Naive B cell (primary cell): ENCODE results near the gene SLC6A19. TPM values are rescaled to one million over a fixed set of nuclear protein-coding genes. Genes with fewer than 3 reads are reported as not detected.
"Not testable (repeated sequence)": the region's sequence is repeated elsewhere in the genome, so short reads cannot be mapped to it uniquely, and the experiment has no call there.

Experiments used
- ATAC-seq, 2 donors: fragments of 150-1000 bp; cut with Tn5 transposase; 2 replicates each; pipeline ENCODE4 v1.10.0; 2021; ENCODE audit warnings: low read depth in 2 of 2, mild to moderate bottlenecking in 2 of 2, moderate library complexity in 2 of 2
- DNase-seq: peaks from one replicate; pipeline ENCODE4 v3.0.0; 2022
- H3K27ac Mint-ChIP-seq, 6 donors: one replicate each; pipeline ENCODE4 v1.8.0; 2020 to 2022; ENCODE audit warnings: mild to moderate bottlenecking in 6 of 6, mixed read lengths in 6 of 6, moderate library complexity in 5 of 6, inconsistent platforms in 2 of 6
- H3K27me3 Mint-ChIP-seq, 3 donors: one replicate each; pipeline ENCODE4 v1.8.0; 2021 to 2022; ENCODE audit warnings: mixed read lengths in 3 of 3, mild to moderate bottlenecking in 1 of 3
- H3K36me3 Mint-ChIP-seq, 2 donors: one replicate each; pipeline ENCODE4 v1.8.0; 2020 to 2022; ENCODE audit warnings: mixed read lengths in 2 of 2, inconsistent platforms in 1 of 2, mild to moderate bottlenecking in 1 of 2
- H3K4me1 Mint-ChIP-seq, 3 donors: one replicate each; pipeline ENCODE4 v1.8.0; 2020 to 2022; ENCODE audit warnings: mixed read lengths in 3 of 3, inconsistent platforms in 1 of 3, mild to moderate bottlenecking in 1 of 3, moderate library complexity in 1 of 3
- H3K4me3 Mint-ChIP-seq, 8 donors: one replicate each; pipeline ENCODE4 v1.8.0; 2020 to 2022; ENCODE audit warnings: mild to moderate bottlenecking in 8 of 8, mixed read lengths in 8 of 8, moderate library complexity in 8 of 8, inconsistent platforms in 2 of 8
- H3K9me3 Mint-ChIP-seq, 7 donors: one replicate each; pipeline ENCODE4 v1.8.0; 2020 to 2022; ENCODE audit warnings: mixed read lengths in 7 of 7, mild to moderate bottlenecking in 5 of 7, inconsistent platforms in 2 of 7, moderate library complexity in 1 of 7
- polyA plus RNA-seq, 6 donors: library from polyadenylated mRNA; unstranded; fragments of 300-500 nt; fragmentation: Illumina TruSeq; gene quantifications; one replicate each; pipeline ENCODE4 v1.2.3, GENCODE V29; 2021; ENCODE audit warnings: low read depth in 6 of 6

Gene SLC6A19
- polyA plus RNA-seq, 6 donors from 2014 or later: not detected

GRCh38 chr5:1264211-1264610, 62.8 kb downstream of the SLC6A19 start:
- Mint-ChIP-seq H3K4me3 (no peak overlapping the region), H3K36me3 (peaks cover 12 to 21% of the 10 kb centered on the region in 2 donors), H3K27me3 (no peaks in the 10 kb centered on the region), H3K4me1 (no peaks in the 10 kb centered on the region), H3K9me3 (peaks cover 10 to 40% (median 23%) of the 10 kb centered on the region in 7 donors), H3K27ac (no peak overlapping the region)
- ATAC-seq (no peak), DNase-seq (no peak)

DNA sequence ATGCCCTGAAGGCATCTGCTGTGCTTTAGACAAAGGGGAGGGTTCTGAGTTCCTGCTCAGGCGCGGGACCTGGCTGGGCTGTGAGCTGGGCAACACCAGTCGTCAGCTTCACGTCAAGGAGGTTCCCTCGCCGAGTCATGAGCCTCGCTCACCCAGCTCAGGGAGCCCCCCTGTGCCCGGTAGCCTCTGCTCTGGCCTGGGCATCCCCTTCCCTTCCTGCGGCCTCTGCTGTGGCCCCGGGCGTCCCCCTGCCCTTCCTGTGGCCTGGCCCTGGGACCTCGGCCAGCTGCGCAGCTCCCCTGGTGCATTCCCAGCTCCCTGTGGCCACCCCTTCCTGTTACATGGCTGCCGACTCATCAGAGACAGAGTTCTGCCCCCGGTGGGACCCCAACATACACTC, 63.6 kb downstream of the SLC6A19 start:
- no peak for DNase-seq
- Mint-ChIP-seq H3K4me3 (no peak overlapping the region), H3K27ac (no peak overlapping the region), H3K27me3 (no peaks in the 10 kb centered on the region), H3K4me1 (no peaks in the 10 kb centered on the region), H3K9me3 (peaks cover 10 to 40% (median 23%) of the 10 kb centered on the region in 7 donors), H3K36me3 (peaks cover 12 to 21% of the 10 kb centered on the region in 2 donors)
- ATAC-seq: no peak

DNA sequence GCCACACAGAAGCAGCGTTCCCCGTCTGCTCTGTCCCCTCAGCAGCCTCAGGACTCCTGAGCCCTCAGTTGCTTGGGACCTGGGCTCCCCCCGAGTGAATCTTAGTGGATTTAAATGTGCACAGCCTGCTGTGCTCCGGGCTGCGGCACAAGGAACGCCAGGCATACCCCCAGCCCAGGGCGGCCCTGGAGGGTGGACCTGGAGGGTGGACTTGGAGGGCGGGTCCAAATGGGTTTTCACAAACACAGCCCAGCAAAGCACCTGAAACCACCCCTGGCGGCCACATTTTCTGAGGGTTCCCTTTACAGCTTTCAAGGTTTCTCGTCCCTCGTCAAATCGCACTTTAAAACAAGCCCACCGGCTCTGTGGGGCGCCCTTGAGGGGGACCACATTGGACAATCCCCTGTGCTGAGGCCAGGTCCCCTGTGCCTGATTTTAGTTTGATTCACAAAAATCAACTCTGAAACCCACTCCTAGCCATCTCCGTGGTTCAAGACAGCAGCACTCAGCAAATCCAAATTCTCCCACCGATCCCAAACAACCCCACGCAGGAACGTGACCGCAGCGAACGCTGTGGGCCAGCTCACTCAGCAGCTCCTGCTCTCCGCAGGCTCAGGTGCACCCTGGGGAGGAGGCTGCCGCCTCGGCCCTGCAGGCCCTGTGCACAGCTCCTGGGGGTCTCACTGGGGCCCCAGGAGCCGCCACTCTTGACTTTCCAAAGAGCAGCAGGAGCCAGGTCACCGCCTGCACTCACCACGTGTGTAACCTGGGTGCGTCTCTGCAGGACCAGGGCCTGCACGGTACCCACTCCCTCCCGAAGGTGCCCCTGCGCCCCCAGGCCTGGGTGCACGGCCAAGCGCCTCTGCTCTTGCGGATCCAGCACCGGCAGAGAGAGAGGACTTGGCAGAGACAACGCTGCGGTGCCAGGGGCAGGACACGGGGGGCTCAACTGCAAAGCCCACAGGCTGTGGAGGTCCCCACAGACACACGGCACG, 64.4 kb downstream of the SLC6A19 start:
- no peak overlapping the region for H3K27ac Mint-ChIP-seq
- DNase-seq (no peak), ATAC-seq (no peak)
- H3K36me3 Mint-ChIP-seq: peaks cover 9 to 16% of the 10 kb centered on the region in 2 donors
- peaks cover 10 to 34% (median 18%) of the 10 kb centered on the region in 7 donors for H3K9me3 Mint-ChIP-seq
- H3K4me3 Mint-ChIP-seq: peak overlapping the region in 1 of 8 donors; percentile 73
- H3K27me3 Mint-ChIP-seq: no peaks in the 10 kb centered on the region
- H3K4me1 Mint-ChIP-seq: no peaks in the 10 kb centered on the region

- Mint-ChIP-seq H3K9me3 (peaks cover 9 to 24% (median 10%) of the 10 kb centered on the region in 7 donors), H3K27me3 (no peaks in the 10 kb centered on the region), H3K36me3 (peaks cover 8 to 12% of the 10 kb centered on the region in 2 donors)
Measured at GRCh38 chr5:1266791-1267190, 65.4 kb downstream of the SLC6A19 start.

GRCh38 chr5:1267464-1267863, 66.1 kb downstream of the SLC6A19 start:
- not testable (repeated sequence) for H3K36me3 Mint-ChIP-seq

More at GRCh38 chr5:1266791-1267190, 65.4 kb downstream of the SLC6A19 start:
- DNase-seq (no peak), ATAC-seq (no peak)
- Mint-ChIP-seq H3K4me1 (no peaks in the 10 kb centered on the region), H3K4me3 (peak overlapping the region in 1 of 8 donors; percentile 20), H3K27ac (no peak overlapping the region)

GRCh38 chr5:1268056-1268455, 66.7 kb downstream of the SLC6A19 start:
- Mint-ChIP-seq H3K9me3 (peaks cover 0 to 13% (median 1%) of the 10 kb centered on the region in 7 donors), H3K4me1 (no peaks in the 10 kb centered on the region), H3K27me3 (no peaks in the 10 kb centered on the region), H3K4me3 (no peak overlapping the region), H3K36me3 (no peaks in the 10 kb centered on the region), H3K27ac (no peak overlapping the region)
- DNase-seq (no peak), ATAC-seq (no peak)

More at GRCh38 chr5:1267464-1267863, 66.1 kb downstream of the SLC6A19 start:
- not testable (repeated sequence) for H3K27ac Mint-ChIP-seq, DNase-seq, H3K4me3 Mint-ChIP-seq, H3K4me1 Mint-ChIP-seq, ATAC-seq, H3K27me3 Mint-ChIP-seq
- H3K9me3 Mint-ChIP-seq: peaks cover 3 to 19% (median 7%) of the 10 kb centered on the region in 7 donors

GRCh38 chr5:1268666-1269065, 67.3 kb downstream of the SLC6A19 start:
- no peak for ATAC-seq
- Mint-ChIP-seq H3K27me3 (no peaks in the 10 kb centered on the region), H3K27ac (no peak overlapping the region), H3K9me3 (peaks cover 0 to 9% (median 0%) of the 10 kb centered on the region in 7 donors), H3K4me3 (no peak overlapping the region), H3K4me1 (no peaks in the 10 kb centered on the region), H3K36me3 (no peaks in the 10 kb centered on the region)
- no peak for DNase-seq

DNA sequence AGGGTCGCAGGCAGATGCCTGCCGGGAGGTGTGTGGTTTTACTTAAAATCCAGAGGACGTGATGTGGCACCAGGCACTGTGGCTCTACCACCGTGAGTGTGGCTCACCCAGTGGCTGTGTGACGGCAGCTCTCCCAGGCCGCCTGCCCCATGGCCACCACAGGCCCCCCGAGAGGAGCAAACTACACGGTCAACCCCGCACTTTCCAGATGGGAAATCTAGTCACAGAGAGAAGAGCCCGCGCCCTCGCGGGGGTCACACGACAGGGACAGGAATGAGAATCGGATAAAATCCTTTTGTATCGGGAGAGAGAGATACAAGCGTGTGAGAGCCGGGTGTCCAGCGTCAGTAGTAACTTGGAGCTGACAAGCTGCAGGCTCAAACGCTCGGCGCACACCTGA, 69.0 kb downstream of the SLC6A19 start:
- H3K36me3 Mint-ChIP-seq: no peaks in the 10 kb centered on the region
- peaks cover 0 to 1% (median 0%) of the 10 kb centered on the region in 7 donors for H3K9me3 Mint-ChIP-seq
- no peak overlapping the region for H3K27ac Mint-ChIP-seq
- no peak overlapping the region for H3K4me3 Mint-ChIP-seq
- DNase-seq (no peak), ATAC-seq (no peak)
- no peaks in the 10 kb centered on the region for H3K4me1 Mint-ChIP-seq
- no peaks in the 10 kb centered on the region for H3K27me3 Mint-ChIP-seq

GRCh38 chr5:1270933-1271914, 69.8 kb downstream of the SLC6A19 start:
- DNase-seq (no peak), ATAC-seq (no peak)
- H3K4me1 Mint-ChIP-seq: no peaks in the 10 kb centered on the region
- no peaks in the 10 kb centered on the region for H3K27me3 Mint-ChIP-seq
- no peak overlapping the region for H3K4me3 Mint-ChIP-seq
- peak overlapping the region in 1 of 6 donors; percentile 66 for H3K27ac Mint-ChIP-seq
- H3K9me3 Mint-ChIP-seq: peaks cover 0 to 1% (median 0%) of the 10 kb centered on the region in 7 donors
- no peaks in the 10 kb centered on the region for H3K36me3 Mint-ChIP-seq

GRCh38 chr5:1272201-1272600, 70.8 kb downstream of the SLC6A19 start:
- no peaks in the 10 kb centered on the region for H3K27me3 Mint-ChIP-seq
- no peaks in the 10 kb centered on the region for H3K36me3 Mint-ChIP-seq
- DNase-seq: no peak
- H3K9me3 Mint-ChIP-seq: peaks cover 0 to 1% (median 0%) of the 10 kb centered on the region in 7 donors
- H3K4me3 Mint-ChIP-seq: peak overlapping the region in 1 of 8 donors; percentile 42
- H3K27ac Mint-ChIP-seq: peak overlapping the region in 1 of 6 donors; percentile 59
- ATAC-seq: no peak
- no peaks in the 10 kb centered on the region for H3K4me1 Mint-ChIP-seq

DNA sequence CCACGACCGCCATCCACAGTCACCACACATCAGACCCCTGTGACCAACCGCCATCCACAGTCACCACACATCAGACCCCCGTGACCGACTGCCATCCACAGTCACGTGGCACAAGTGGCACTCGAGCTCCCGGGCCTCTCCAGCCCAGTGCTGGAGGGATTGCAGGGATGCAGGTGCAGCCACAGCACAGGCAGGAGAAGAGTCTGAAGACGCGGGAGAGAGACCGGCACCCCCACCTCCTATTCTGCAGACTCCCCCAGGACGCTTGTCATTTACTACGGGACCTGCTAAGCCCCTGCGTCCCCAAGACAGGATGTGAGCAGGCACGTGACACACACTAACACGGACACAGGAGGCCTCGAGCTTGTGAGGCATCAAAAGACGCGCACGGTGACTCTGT, 72.3 kb downstream of the SLC6A19 start:
- Mint-ChIP-seq H3K27ac (no peak overlapping the region), H3K9me3 (peaks cover 0 to 5% (median 0%) of the 10 kb centered on the region in 7 donors), H3K27me3 (no peaks in the 10 kb centered on the region), H3K36me3 (no peaks in the 10 kb centered on the region), H3K4me1 (no peaks in the 10 kb centered on the region), H3K4me3 (no peak overlapping the region)
- no peak for DNase-seq
- ATAC-seq: no peak

DNA sequence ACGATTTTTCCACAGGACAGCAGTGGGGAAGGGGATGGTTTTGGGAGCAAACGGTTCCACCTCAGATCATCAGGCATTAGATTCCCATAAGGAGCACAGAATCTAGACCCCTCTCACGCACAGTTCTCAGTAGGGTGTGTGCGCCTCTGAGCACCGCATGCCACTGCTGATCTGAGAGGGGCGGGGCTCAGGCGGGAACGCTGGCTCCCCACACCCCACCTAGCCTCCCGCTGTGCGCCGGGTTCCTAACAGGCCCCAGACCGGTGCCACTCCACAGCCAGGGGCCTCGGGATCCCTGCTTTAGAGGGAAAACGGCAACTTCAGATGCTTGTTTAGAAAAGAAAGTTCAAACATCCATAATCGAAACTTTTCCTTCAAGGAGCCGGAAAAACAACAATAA, 73.1 kb downstream of the SLC6A19 start:
- Mint-ChIP-seq H3K9me3 (peaks cover 0 to 5% (median 0%) of the 10 kb centered on the region in 7 donors), H3K27me3 (no peaks in the 10 kb centered on the region), H3K4me3 (no peak overlapping the region), H3K36me3 (no peaks in the 10 kb centered on the region), H3K4me1 (no peaks in the 10 kb centered on the region), H3K27ac (no peak overlapping the region)
- no peak for ATAC-seq
- DNase-seq: no peak
